K562 (cell line): ENCODE data around the gene LY6G6D. TPM values are rescaled to one million over a fixed set of nuclear protein-coding genes. Genes with fewer than 3 reads are reported as not detected.

ENCODE experiments used
- KLF1 ChIP-seq: fragments of 450-650 bp; IDR thresholded peaks from 2 replicates; pipeline ENCODE4 v1.6.1; 2016; ENCODE audit warnings: missing genetic modification characterization, missing compliant biosample characterization
- KLF13 ChIP-seq: fragments of 450-650 bp; IDR thresholded peaks from 2 replicates; pipeline ENCODE4 v1.6.1; 2016; ENCODE audit warnings: missing genetic modification characterization, low read depth, mild to moderate bottlenecking, missing compliant biosample characterization, moderate library complexity, borderline replicate concordance
- REST ChIP-seq, 2 experiments: fragments of 450-650 bp; formaldehyde crosslinking in 1 of 2; IDR thresholded peaks; 2 replicates each; pipeline versions ENCODE4 v1.4.0 to v1.6.1; 2014 to 2020; ENCODE audit warnings: mild to moderate bottlenecking in 2 of 2, borderline replicate concordance in 1 of 2, low read depth in 1 of 2
- RFX1 ChIP-seq: fragments of 450-650 bp; IDR thresholded peaks from 2 replicates; pipeline ENCODE4 v1.6.1; 2016; ENCODE audit warnings: mild to moderate bottlenecking, moderate library complexity
- SAP30 ChIP-seq: fragments of 200-600 bp; sonication (generic); IDR thresholded peaks from 2 replicates; pipeline ENCODE4 v1.6.1; 2012; ENCODE audit warnings: borderline replicate concordance, low read depth, mild to moderate bottlenecking, moderate library complexity, low read length, control low read depth, inconsistent platforms; ENCODE audit not compliant: insufficient read depth, poor library complexity, severe bottlenecking
- TEAD2 ChIP-seq: fragments of 450-650 bp; IDR thresholded peaks from 2 replicates; pipeline ENCODE4 v1.6.1; 2016; ENCODE audit warnings: missing genetic modification characterization, control low read depth, missing compliant biosample characterization
- ZNF24 ChIP-seq: fragments of 450-650 bp; IDR thresholded peaks from 2 replicates; pipeline ENCODE4 v1.6.1; 2016
- ZNF277 ChIP-seq: fragments of 250-450 bp; sonication (Bioruptor Pico); IDR thresholded peaks from 2 replicates; pipeline ENCODE4 v1.8.0; 2022; ENCODE audit warnings: inconsistent platforms, mild to moderate bottlenecking, moderate library complexity, borderline replicate concordance
- ZZZ3 ChIP-seq: fragments of 450-650 bp; IDR thresholded peaks from 2 replicates; pipeline ENCODE4 v1.6.1; 2016; ENCODE audit warnings: antibody characterized with exemption, mild to moderate bottlenecking, moderate library complexity
- polyA plus RNA-seq, 8 experiments: library from polyadenylated mRNA; depleted of rRNA in 4 of 8; stranded (reverse) in 5 of 8; unstranded in 3 of 8; fragments of >200 nt; fragmentation: Nextera tagmentation in 2 of 8; fragmentation: Illumina TruSeq in 1 of 8; extraction: Ambion mirVana in 2 of 8; extraction: Trizol in 1 of 8; gene quantifications; 2 replicates each; pipeline versions ENCODE4 v1.2.1 to v1.2.3, GENCODE V29; 2011 to 2014; ENCODE audit warnings: inconsistent platforms in 1 of 8, missing spikeins in 1 of 8
- total RNA-seq, 7 experiments: library from RNA; depleted of rRNA in 6 of 7; stranded (reverse); fragments of >200 nt in 6 of 7; fragmentation: Illumina TruSeq in 2 of 7; extraction: Trizol in 2 of 7; gene quantifications; 2 replicates each; pipeline versions ENCODE4 v1.2.1 to v1.2.3, GENCODE V29; 2011 to 2021; ENCODE audit warnings: low replicate concordance in 1 of 7

Gene LY6G6D
- total and polyA plus RNA-seq, 9 of the 15 experiments (the other 6 are each of a cell fraction or from before 2014, with no cell fraction given) = 0.30 to 0.38 TPM; not detected in 7

GRCh38 chr6:31727034-31727716 lies 12.0 kb downstream of the LY6G6D start (continued):
- TF ChIP-seq REST (IDR thresholded peaks at IDR 0.05; ENCODE audit: borderline replicate concordance) (no peak), REST (CRISPR knock-in tag; IDR thresholded peaks at IDR 0.05; ENCODE audit: low read depth) (no peak), SAP30 (peak; percentile 48), ZNF24 (no peak), KLF13 (tag) (no peak), RFX1 (no peak), KLF1 (tag) (no peak), ZNF277 (CRISPR knock-in tag) (no peak), ZZZ3 (no peak), TEAD2 (tag) (no peak)
